Motor neuron (in vitro differentiated cells): ENCODE measurements around the gene SERINC5. TPM values are rescaled to one million over a fixed set of nuclear protein-coding genes. Genes with fewer than 3 reads are reported as not detected.
A peak's percentile ranks its signal among the peaks of the same experiment; 100 is the strongest.

Experiments used
- ATAC-seq, 8 experiments: fragments of 200-7000 bp; cut with Tn5 transposase; replicated peaks in 6 of 8; 2 replicates each; pipeline ENCODE4 v1.8.0; 2021; ENCODE audit warnings: mild to moderate bottlenecking in 8 of 8, moderate library complexity in 8 of 8
- H3K27ac ChIP-seq, 2 donors: fragments of 250-450 bp; sonication (Bioruptor Pico); 2 replicates each; pipeline ENCODE4 v1.9.0; 2021; ENCODE audit warnings: antibody characterized with exemption in 2 of 2, mild to moderate bottlenecking in 2 of 2, moderate library complexity in 1 of 2
- H3K4me1 ChIP-seq, 2 donors: fragments of 250-450 bp; sonication (Bioruptor Pico); replicated peaks in 1 of 2; 2 replicates each; pipeline ENCODE4 v1.6.1; 2021; ENCODE audit warnings: antibody characterized with exemption in 2 of 2, mild to moderate bottlenecking in 2 of 2, moderate library complexity in 1 of 2
- H3K4me3 ChIP-seq, 5 donors: fragments of 250-450 bp; sonication (Bioruptor Pico); 2 replicates each; pipeline ENCODE4 v1.9.0; 2021; ENCODE audit warnings: antibody characterized with exemption in 5 of 5, mild to moderate bottlenecking in 5 of 5, moderate library complexity in 4 of 5
- WGBS, 10 experiments: fragments of 450-650 bp; shearing (Covaris generic); methylation state at CpG; one replicate each; pipeline ENCODE4 v1.0.0; 2022; 5-methylcytosine and 5-hydroxymethylcytosine counted together
- in situ Hi-C, 9 experiments: fragments of 400-800 bp; cut with MboI; loops; one replicate each; pipeline ENCODE4 v1.15.0; 2021; ENCODE audit warnings: low sequenced_read_pairs in 9 of 9, low pct_unique_long_range_greater_than_20kb in 2 of 9; ENCODE audit not compliant: unreplicated experiment in 9 of 9
- total RNA-seq, 8 experiments: library from RNA; unstranded; fragments of 300-600 nt; gene quantifications; 2 replicates each; pipeline versions ENCODE4 v1.2.3 to v1.2.4, GENCODE V29; 2022

The SERINC5 gene
- total RNA-seq, 8 experiments from 2014 or later, result 6.5 to 16.5 (median 8.1) TPM

DNA sequence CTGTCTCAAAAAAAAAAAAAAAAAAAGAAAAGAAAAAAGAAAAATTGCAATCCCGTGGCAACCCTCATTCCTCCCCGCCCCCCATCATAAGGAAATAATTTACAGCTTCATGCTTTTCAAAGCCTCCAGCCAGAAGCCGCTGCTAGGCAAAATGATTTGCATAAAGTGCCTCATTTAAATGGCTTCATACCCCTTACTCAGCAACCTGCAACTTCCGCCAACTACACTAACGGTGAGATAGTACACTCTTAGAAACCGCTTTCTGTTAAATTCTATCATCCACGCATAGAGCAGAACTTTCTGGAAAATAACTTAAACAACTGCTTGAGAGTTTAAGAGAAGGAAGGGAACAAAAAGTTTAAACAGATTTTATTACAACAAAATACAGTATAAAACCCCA, 17.8 kb downstream of the SERINC5 start:
- WGBS, 10 experiments, result 0 to 75% (median 60%) methylated on average over 1 to 7 of the region's 7 CpGs; no CpG with 5 or more reads in 1 of the 10 experiments
- in situ Hi-C loops, result no loop called here
- Histone ChIP-seq H3K4me1 (peaks cover 3 to 13% of the 10 kb centered on the region in 2 donors), H3K27ac (no peak overlapping the region), H3K4me3 (no peak overlapping the region)
- peak in 3 of 8 experiments; percentile 31 to 57 (median 39) for ATAC-seq

DNA sequence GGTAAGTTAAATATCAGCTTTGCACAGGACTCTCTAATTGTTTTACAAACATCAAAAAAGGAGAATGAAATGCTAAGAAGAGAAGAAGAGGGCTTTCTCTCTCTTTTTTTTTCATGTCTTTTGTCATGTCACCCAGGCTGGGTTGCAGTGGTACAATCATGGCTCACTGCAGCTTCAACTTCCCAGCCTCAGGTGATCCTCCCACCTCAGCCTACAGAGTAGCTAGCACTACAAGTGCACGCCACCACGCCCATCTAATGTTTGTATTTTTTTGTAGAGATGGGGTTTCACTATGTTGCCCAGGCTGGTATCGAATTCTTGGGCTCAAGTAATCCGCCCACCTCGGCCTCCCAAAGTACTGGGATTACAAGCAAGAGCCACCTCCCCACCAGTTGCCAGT, 18.6 kb downstream of the SERINC5 start:
- 47 to 100% (median 93%) methylated on average over 2 to 5 of the region's 5 CpGs; no CpG with 5 or more reads in 3 of the 10 experiments for WGBS, 10 experiments
- in situ Hi-C loops, result no loop called here
- ATAC-seq, result no peak
- Histone ChIP-seq H3K4me1 (peaks cover 3 to 13% of the 10 kb centered on the region in 2 donors), H3K27ac (no peak overlapping the region), H3K4me3 (no peak overlapping the region)

GRCh38 chr5:80234116-80234948, 21.5 kb downstream of the SERINC5 start:
- in situ Hi-C loops, result no loop called here
- Histone ChIP-seq H3K27ac (no peak overlapping the region), H3K4me3 (no peak overlapping the region), H3K4me1 (peaks cover 3 to 7% of the 10 kb centered on the region in 2 donors)
- peak in 3 of 8 experiments; percentile 36 to 85 (median 68) for ATAC-seq
- WGBS, 10 experiments, result 50 to 100% (median 71%) methylated on average over 1 to 5 of the region's 5 CpGs; no CpG with 5 or more reads in 1 of the 10 experiments

- WGBS, 10 experiments, result 83 to 100% (median 100%) methylated on average over 1 of the region's 1 CpG; no CpG with 5 or more reads in 6 of the 10 experiments
- no peak for ATAC-seq
- H3K27ac ChIP-seq, result no peak overlapping the region
- in situ Hi-C loops, result no loop called here
- no peak overlapping the region for H3K4me3 ChIP-seq
- no peaks in the 10 kb centered on the region for H3K4me1 ChIP-seq
Observed at GRCh38 chr5:80231693-80232092, 24.2 kb downstream of the SERINC5 start.

GRCh38 chr5:80231243-80231642, 24.6 kb downstream of the SERINC5 start:
- no peak overlapping the region for H3K4me3 ChIP-seq
- no peaks in the 10 kb centered on the region for H3K4me1 ChIP-seq
- in situ Hi-C loops, result no loop called here
- ATAC-seq, result peak in 1 of 8 experiments; percentile 50
- WGBS, 10 experiments, result 14 to 100% (median 57%) methylated on average over 1 to 3 of the region's 3 CpGs; no CpG with 5 or more reads in 1 of the 10 experiments
- H3K27ac ChIP-seq, result no peak overlapping the region

DNA sequence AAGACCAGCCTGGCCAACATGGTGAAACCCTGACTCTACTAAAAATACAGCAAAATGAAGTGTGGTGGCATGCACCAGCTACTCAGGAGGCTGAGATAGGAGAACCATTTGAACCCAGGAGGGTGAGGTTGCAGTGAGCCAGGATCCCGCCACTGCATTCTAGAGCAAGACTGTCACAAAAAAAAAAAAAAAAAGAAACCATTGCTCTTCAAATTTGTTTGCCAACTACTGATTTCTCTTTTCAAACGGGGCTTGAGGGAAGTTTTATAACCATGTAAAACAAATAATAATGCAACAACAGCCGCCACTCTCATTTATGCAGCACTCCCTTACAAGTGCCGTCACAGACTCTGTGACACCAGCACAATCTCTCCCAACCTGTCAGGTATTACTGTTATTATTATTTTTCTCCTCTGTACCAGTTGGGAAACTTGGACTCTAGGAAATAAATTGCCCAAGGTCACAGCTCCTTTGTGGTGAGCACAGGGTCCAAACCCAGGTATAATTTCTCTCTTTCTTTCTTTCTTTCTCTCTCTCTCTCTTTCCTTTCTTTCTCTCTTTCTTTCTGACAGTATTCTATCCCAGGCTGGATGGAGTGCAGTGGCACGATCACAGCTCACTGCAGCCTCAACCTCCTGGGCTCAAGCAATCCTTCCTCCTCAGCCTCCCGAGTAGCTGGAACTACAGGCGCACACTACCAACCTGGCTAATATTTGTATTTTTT, 25.4 kb downstream of the SERINC5 start:
- no peak for ATAC-seq
- no peak overlapping the region for H3K4me3 ChIP-seq
- H3K27ac ChIP-seq, result no peak overlapping the region
- no peaks in the 10 kb centered on the region for H3K4me1 ChIP-seq
- in situ Hi-C loops, result no loop called here
- 62 to 100% (median 80%) methylated on average over 2 to 5 of the region's 7 CpGs; no CpG with 5 or more reads in 1 of the 10 experiments for WGBS, 10 experiments

GRCh38 chr5:80229902-80230255, 26.0 kb downstream of the SERINC5 start:
- Histone ChIP-seq H3K4me1 (no peaks in the 10 kb centered on the region), H3K27ac (no peak overlapping the region), H3K4me3 (no peak overlapping the region)
- ATAC-seq, result no peak
- 38 to 100% (median 83%) methylated on average over 1 to 2 of the region's 4 CpGs; no CpG with 5 or more reads in 3 of the 10 experiments for WGBS, 10 experiments
- in situ Hi-C loops, result no loop called here

DNA sequence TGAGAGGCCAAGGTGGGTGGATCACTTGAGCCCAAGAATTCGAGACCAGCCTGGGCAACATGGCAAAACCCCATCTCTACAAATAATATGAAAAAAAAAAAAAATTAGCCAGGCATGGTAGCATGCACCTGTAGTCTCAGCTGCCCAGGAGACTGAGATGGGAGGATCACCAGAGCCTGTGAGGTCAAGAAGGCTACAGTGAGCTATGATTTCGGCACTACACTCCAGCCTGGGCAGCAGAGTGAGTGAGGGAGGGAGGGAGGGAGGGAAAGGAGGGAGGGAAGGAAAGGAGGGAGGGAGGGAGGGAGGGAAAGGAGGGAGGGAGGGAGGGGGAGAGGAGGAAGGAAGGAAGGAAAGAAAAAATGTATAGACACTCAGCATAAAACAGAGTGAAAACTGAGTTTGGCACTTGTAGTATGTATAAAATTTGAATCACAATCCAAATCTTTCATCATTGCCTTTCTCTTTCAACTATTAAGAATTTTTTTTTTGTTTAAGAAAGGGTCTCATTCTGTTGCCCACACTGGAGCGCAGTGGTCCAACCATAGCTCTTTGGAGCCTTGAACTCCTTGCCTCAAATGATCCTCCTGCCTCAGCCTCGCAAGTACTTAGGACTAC, 27.8 kb downstream of the SERINC5 start:
- no peak for ATAC-seq
- 40 to 100% (median 91%) methylated on average over 1 to 4 of the region's 4 CpGs; no CpG with 5 or more reads in 2 of the 10 experiments for WGBS, 10 experiments
- Histone ChIP-seq H3K27ac (no peak overlapping the region), H3K4me3 (no peak overlapping the region), H3K4me1 (no peaks in the 10 kb centered on the region)
- in situ Hi-C loops, result no loop called here

DNA sequence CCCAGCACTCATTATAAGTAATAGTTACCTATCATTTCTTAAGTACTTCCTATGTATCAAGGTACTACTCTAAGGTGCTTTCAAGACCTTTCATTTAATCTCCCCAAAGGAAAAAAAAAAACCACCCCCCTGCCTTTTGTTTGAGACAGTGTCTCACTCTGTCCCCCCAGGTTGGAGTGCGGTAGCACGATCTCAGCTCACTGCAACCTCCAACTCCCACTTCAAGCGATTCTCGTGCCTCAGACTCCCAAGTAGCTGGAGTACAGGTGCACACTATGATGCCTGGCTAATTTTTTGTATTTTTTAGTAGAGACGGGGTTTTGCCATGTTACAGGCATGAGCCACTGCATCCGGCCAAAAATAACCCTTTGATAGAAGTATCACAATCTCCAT, 29.9 kb downstream of the SERINC5 start:
- H3K4me1 ChIP-seq, result no peaks in the 10 kb centered on the region
- 33 to 100% (median 82%) methylated on average over 1 to 6 of the region's 6 CpGs; no CpG with 5 or more reads in 2 of the 10 experiments for WGBS, 10 experiments
- in situ Hi-C loops, result no loop called here
- H3K4me3 ChIP-seq, result no peak overlapping the region
- H3K27ac ChIP-seq, result no peak overlapping the region
- no peak for ATAC-seq

DNA sequence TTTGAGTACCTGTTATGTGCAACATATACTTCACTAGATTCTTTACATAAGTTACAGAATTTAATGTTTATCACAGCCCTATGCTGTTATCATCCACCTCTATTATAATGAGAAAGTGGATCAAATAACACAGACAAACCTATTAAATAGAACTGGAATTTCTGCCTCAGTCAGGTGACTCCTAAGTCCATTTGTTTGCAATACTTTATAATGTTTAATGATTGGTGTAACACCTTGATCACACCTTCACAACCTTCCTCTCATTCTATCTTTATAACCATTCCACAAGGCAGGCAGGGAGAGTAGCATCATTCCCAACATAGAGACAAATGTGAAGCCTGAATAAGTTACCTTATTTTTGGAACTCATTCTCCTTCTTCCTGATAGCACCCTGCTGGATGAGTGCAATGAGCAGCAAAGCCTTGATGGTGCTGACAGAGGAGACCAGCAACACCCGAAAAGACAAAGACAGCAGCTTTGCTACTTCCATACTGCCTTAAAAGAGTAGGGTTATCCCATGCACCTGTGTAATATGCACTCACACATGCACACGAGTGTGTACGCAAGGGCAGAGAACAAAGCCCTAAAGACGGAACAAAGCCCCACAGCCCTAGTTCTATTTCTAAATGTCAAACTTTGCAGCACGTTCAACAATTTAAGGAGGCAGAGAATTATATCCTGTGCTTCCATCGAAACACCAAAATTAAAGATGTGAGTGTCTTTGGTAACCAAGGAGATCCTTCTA, 30.5 kb downstream of the SERINC5 start:
- no peak overlapping the region for H3K27ac ChIP-seq
- H3K4me1 ChIP-seq, result peaks cover 0 to 2% of the 10 kb centered on the region in 2 donors
- 63 to 100% (median 71%) methylated on average over 1 to 5 of the region's 6 CpGs; no CpG with 5 or more reads in 1 of the 10 experiments for WGBS, 10 experiments
- ATAC-seq, result no peak
- no peak overlapping the region for H3K4me3 ChIP-seq
- in situ Hi-C loops, result no loop called here

- Histone ChIP-seq H3K27ac (no peak overlapping the region), H3K4me3 (no peak overlapping the region), H3K4me1 (peaks cover 0 to 3% of the 10 kb centered on the region in 2 donors)
- WGBS, 10 experiments, result 85 to 100% (median 98%) methylated on average over 2 to 8 of the region's 9 CpGs
- ATAC-seq, result no peak
- in situ Hi-C loops, result no loop called here
Observed at GRCh38 chr5:80223561-80223960, 32.3 kb downstream of the SERINC5 start.

DNA sequence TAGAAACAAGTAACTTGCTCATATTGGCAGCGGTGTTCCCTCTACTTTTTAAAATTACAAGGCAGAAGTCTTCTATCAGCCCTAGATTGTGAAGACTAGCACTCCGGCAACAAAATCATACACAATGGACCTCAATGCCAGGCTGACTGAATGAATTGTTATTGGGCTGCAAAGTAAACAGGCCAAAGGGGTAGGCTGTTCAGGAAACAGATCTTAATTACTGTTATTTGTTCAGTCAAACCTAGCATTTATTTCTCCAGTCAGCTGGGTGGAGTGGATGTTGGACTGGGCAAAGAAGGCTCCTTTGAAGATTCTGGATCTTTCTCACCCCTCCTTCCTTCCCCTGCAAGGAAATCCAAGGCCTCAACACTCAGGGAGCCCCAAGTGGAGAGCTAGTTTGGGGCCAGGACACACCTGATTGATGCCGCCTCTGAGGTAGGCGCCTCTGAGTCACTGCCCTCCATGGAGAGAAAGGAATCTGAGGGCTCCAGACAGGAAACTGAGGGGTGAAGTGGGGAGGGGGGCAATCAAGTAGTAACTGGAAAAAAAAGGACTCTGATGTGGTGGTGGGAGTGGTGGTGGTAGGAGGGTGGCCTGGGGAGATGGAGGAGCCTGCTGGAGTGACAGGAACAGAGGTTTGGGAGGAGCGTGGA, 35.5 kb downstream of the SERINC5 start:
- in situ Hi-C loops, result no loop called here
- 83 to 100% (median 94%) methylated on average over 1 to 3 of the region's 5 CpGs; no CpG with 5 or more reads in 1 of the 10 experiments for WGBS, 10 experiments
- peak in 2 of 8 experiments; percentile 26 to 83 for ATAC-seq
- no peak overlapping the region for H3K27ac ChIP-seq
- no peak overlapping the region for H3K4me3 ChIP-seq
- H3K4me1 ChIP-seq, result peaks cover 0 to 3% of the 10 kb centered on the region in 2 donors
